HUES64 (cell line): ENCODE data around the gene MEGF6.

Source experiments
- H3K27ac ChIP-seq: 2 replicates; pipeline ENCODE4 v1.7.0; 2013; ENCODE audit warnings: low read depth, low read length, inconsistent platforms
- H3K27me3 ChIP-seq: 2 replicates; pipeline ENCODE4 v1.6.1; 2013; ENCODE audit warnings: mild to moderate bottlenecking, low read length; ENCODE audit not compliant: insufficient read depth
- H3K36me3 ChIP-seq: 2 replicates; pipeline ENCODE4 v1.6.1; 2013; ENCODE audit warnings: mild to moderate bottlenecking, low read length; ENCODE audit not compliant: insufficient read depth
- H3K4me1 ChIP-seq: 2 replicates; pipeline ENCODE4 v1.6.1; 2013; ENCODE audit warnings: mild to moderate bottlenecking, low read length, moderate library complexity; ENCODE audit not compliant: insufficient read depth
- H3K4me3 ChIP-seq: 2 replicates; pipeline ENCODE4 v1.5.1; 2013; ENCODE audit warnings: mild to moderate bottlenecking, low read length, moderate library complexity
- H3K9ac ChIP-seq: 2 replicates; pipeline ENCODE4 v1.6.1; 2013; ENCODE audit warnings: mild to moderate bottlenecking, low read depth, low read length
- H3K9me3 ChIP-seq: 2 replicates; pipeline ENCODE4 v1.6.1; 2013; ENCODE audit warnings: low read depth, low read length; ENCODE audit not compliant: insufficient read depth
- WGBS: fragments of 150-250, 120-280 bp; methylation state at CpG from one replicate; pipeline ENCODE4 v1.1.7; 2013; ENCODE audit warnings: missing lambda C conversion rate; 5-methylcytosine and 5-hydroxymethylcytosine counted together

Gene MEGF6

DNA sequence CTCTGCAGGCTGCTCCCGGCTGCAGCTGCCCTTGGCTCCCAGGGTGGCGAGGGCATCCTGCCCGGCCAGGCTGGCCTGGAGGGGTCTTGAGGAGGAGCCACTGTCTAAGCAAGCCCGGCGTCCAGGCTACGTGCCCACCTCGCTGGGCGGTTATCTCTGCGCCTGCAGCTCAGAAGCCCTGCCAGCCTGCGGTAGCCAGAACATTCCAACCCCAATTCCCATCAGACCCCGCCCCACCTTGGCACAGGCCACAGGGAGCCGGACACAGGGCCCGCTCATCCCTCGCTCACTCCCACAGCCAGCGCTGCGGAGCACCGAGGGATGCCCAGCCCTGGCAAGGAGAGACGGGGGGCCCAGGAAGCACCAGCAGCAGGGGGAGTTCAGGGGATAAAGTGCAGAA is 53.9 kb downstream of the MEGF6 start:
- Histone ChIP-seq H3K27me3 (no peaks in the 10 kb centered on the region), H3K9ac (no peak overlapping the region), H3K36me3 (no peaks in the 10 kb centered on the region), H3K9me3 (no peaks in the 10 kb centered on the region), H3K4me1 (no peaks in the 10 kb centered on the region), H3K4me3 (no peak overlapping the region), H3K27ac (no peak overlapping the region)
- WGBS: 94% methylated on average over 18 of the region's 18 CpGs

DNA sequence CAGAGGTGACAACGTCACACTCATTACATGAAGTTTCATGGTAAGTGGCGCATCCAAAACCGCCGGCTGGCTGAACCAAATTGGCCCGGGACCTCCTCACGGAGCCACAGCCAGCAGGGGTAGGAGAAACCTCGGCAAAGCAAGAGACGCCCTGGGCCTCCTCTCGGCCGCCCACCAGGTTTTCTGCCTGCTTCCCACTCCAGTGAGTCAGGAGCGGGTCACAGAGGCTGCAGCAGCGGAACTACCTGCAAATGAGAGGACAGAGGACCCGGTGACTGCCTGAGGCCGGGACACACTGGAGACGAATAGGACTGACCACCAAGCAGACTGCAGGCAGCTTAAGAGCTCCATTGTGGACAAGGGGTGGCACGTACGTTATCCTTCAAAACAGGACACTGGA is 55.0 kb downstream of the MEGF6 start:
- H3K36me3 ChIP-seq: no peaks in the 10 kb centered on the region
- H3K4me3 ChIP-seq: no peak overlapping the region
- no peaks in the 10 kb centered on the region for H3K9me3 ChIP-seq
- no peaks in the 10 kb centered on the region for H3K4me1 ChIP-seq
- H3K9ac ChIP-seq: no peak overlapping the region
- H3K27me3 ChIP-seq: no peaks in the 10 kb centered on the region
- 92% methylated on average over 17 of the region's 17 CpGs for WGBS
- H3K27ac ChIP-seq: no peak overlapping the region

DNA sequence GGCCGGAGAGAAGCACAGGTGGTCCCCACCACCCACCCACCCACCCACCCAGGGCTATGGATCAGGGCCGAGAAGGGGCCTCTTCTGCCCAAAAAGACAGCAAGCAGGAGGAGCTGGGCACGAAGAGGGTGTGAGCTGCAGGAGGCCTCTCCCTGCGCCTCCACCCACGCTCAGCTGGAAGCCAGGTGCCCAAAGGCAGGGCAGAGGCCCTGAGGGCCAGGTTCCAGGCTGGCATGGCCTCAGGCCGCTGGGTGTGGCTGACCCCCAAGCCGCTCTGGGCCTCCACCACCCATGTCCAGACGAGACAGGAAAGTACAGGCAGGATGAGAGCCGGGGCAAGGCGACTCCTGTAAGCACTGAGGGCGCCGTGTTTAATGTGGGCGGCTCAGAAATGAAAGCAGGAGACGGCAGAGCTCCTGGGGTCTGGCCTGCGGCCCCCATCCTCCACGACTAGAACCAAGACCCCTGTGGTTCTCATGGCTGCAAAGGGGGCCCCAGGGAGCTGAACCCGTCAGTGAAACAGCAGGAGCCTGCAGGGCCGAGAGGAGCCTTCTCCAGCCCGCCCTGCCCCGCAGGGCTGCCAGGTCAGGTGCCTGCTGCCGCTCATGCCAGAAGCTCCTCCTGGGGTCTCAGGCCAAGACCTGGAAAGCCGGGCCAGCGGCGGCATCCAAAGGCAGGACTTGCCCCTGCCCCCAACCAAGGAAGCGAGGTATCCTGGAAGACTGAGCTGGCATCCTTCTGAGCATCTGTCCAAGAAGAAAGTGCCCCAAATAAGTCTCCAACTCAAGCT is 56.0 kb downstream of the MEGF6 start:
- 92% methylated on average over 25 of the region's 25 CpGs for WGBS
- Histone ChIP-seq H3K27me3 (no peaks in the 10 kb centered on the region), H3K36me3 (no peaks in the 10 kb centered on the region), H3K9ac (no peak overlapping the region), H3K4me1 (no peaks in the 10 kb centered on the region), H3K4me3 (no peak overlapping the region), H3K9me3 (no peaks in the 10 kb centered on the region), H3K27ac (no peak overlapping the region)

DNA sequence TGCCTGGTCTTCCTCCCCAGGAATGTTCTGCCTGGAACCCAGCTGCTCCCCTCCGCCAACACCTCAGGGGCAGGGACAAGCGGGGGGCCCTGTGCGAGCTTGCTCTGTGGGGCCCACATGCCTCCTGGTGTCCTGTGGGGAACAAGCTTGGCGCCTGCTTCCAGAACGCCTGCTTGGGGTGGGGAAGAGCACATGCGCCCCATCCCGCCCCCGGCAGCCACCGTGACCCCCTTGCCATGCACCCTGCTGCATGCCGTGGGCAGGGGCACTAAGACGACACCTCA is 57.4 kb downstream of the MEGF6 start:
- H3K9me3 ChIP-seq: no peaks in the 10 kb centered on the region
- no peaks in the 10 kb centered on the region for H3K36me3 ChIP-seq
- H3K27ac ChIP-seq: no peak overlapping the region
- no peak overlapping the region for H3K9ac ChIP-seq
- WGBS: 94% methylated on average over 11 of the region's 11 CpGs
- H3K4me3 ChIP-seq: no peak overlapping the region
- H3K4me1 ChIP-seq: no peaks in the 10 kb centered on the region
- no peaks in the 10 kb centered on the region for H3K27me3 ChIP-seq

DNA sequence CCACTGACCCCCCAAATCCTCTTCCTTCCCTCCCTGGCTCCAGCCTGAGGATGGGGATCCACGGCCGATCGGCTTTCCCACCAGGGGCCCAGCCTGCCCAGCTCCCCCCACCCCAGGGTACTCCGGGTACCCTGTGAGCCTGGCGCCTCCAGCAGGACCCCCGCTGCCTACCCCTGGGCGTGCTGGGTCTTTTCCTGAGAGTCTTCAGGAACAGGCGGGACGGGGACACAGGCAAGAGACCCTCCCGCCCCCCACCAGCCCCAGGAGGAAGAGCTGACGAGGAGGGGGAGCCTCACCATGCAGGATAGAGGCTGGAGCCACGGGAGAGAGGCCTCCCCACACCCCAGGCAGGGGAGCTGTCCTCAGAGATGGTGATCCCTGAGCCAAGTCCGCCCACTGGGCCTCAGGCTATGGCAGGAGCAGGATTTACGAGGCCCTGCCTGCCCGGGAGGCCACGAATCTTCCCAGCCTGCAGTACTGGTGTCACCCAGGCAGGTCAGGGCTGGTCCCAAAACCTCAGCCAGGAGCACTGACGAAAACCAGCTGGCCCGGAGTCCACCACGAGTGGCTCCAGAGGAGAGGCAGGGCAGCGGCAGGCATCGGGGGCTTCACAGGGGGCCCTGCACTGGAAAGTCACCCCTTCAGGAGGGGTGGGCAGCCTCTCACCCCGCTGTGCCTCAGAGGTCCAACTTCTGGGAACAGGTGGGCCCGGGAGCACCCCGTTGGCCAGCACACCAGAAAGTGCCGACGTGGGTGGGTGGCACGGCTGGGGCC is 58.0 kb downstream of the MEGF6 start:
- WGBS: 92% methylated on average over 27 of the region's 27 CpGs
- no peak overlapping the region for H3K4me3 ChIP-seq
- H3K9me3 ChIP-seq: no peaks in the 10 kb centered on the region
- H3K36me3 ChIP-seq: no peaks in the 10 kb centered on the region
- H3K9ac ChIP-seq: no peak overlapping the region
- no peak overlapping the region for H3K27ac ChIP-seq
- H3K4me1 ChIP-seq: no peaks in the 10 kb centered on the region
- H3K27me3 ChIP-seq: no peaks in the 10 kb centered on the region

DNA sequence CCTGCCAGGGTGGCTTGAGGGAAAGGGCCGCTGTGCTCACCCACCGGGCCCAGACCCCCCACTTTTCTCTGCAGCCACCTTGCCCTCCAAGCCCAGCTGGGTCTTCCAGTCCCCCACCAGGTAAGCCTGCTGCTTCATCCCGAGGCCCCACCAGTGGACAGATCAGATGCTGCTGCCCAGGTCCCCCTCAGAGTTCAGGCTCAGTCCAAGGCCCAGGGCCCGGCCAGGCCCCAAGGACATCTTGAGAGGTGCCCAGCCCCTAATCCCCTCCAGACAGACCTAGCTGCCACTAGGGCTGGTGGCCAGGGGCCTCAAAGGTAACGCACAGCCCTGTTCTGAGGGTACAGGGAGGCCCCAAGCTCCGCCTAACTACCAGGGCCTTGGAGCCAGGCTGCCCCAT is 58.6 kb downstream of the MEGF6 start:
- no peaks in the 10 kb centered on the region for H3K9me3 ChIP-seq
- no peak overlapping the region for H3K27ac ChIP-seq
- WGBS: 96% methylated on average over 6 of the region's 6 CpGs
- no peak overlapping the region for H3K4me3 ChIP-seq
- H3K27me3 ChIP-seq: no peaks in the 10 kb centered on the region
- H3K4me1 ChIP-seq: no peaks in the 10 kb centered on the region
- H3K9ac ChIP-seq: no peak overlapping the region
- H3K36me3 ChIP-seq: no peaks in the 10 kb centered on the region

DNA sequence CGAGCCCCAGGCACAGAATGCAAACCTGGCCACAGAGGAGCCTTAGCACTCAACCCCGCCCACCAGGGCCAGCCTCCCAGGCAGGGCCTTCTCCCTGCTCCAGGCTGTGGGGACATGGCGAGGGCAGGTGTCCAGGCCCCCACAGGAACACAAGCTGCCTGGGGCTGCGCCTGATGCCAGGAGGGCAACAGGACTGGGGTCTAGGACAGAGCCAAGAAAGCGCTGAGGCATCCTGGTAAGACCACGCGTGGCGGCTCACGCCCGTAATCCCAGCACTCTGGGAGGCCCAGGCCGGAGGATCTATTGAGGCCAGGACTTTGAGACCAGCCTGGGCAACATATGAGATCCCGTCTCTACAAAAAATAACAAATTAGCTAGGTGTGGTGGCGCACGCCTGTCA is 59.1 kb downstream of the MEGF6 start:
- Histone ChIP-seq H3K9ac (no peak overlapping the region; the same call in 1 of the 2 replicates), H3K27ac (no peak overlapping the region), H3K4me1 (no peaks in the 10 kb centered on the region), H3K27me3 (no peaks in the 10 kb centered on the region), H3K4me3 (no peak overlapping the region), H3K9me3 (no peaks in the 10 kb centered on the region), H3K36me3 (no peaks in the 10 kb centered on the region)
- WGBS: 95% methylated on average over 14 of the region's 14 CpGs

DNA sequence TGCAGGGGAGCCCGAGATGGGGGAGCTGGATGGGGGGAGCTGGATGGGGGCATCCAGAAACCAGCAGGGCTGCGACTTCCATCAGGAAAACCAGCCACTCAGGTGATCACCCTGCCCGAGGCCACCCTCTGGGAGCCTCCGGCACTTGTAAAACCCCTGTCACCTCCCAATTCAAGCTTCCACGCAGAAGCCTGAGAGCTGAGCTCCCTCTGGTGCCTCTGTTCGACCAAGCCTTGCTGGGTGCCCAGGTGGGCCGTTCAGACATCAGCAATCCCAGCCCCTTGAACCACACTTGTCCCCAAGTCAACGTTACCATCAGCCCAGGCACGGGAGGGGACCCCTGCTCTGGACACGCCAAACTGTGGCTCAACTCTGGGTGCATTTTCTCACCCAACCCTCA is 59.6 kb downstream of the MEGF6 start:
- no peak overlapping the region for H3K9ac ChIP-seq
- no peak overlapping the region for H3K4me3 ChIP-seq
- no peaks in the 10 kb centered on the region for H3K4me1 ChIP-seq
- WGBS: 86% methylated on average over 10 of the region's 10 CpGs
- H3K27ac ChIP-seq: no peak overlapping the region
- no peaks in the 10 kb centered on the region for H3K27me3 ChIP-seq
- H3K9me3 ChIP-seq: no peaks in the 10 kb centered on the region
- no peaks in the 10 kb centered on the region for H3K36me3 ChIP-seq

DNA sequence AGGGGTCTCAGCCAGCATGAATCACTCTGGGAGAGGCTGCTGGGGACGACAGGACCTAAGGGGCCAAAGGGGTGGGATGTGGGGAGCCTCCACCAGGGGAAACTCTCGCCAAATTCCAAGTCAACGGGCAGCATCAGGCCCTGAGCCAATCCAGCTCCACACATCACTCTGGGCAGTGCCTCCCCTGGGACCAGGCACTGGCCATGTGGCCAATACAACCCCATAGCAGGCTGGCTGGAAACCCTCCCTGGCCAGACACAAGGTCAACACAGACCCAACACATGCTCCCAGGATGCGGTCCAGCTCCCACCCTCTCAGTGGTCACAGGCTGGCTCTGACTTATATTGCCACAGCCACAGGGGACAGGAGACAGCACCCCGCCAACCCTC is 60.0 kb downstream of the MEGF6 start:
- Histone ChIP-seq H3K4me3 (no peak overlapping the region), H3K27me3 (no peaks in the 10 kb centered on the region), H3K9me3 (no peaks in the 10 kb centered on the region), H3K9ac (no peak overlapping the region), H3K36me3 (no peaks in the 10 kb centered on the region), H3K27ac (no peak overlapping the region), H3K4me1 (no peaks in the 10 kb centered on the region)
- 88% methylated on average over 5 of the region's 5 CpGs for WGBS

DNA sequence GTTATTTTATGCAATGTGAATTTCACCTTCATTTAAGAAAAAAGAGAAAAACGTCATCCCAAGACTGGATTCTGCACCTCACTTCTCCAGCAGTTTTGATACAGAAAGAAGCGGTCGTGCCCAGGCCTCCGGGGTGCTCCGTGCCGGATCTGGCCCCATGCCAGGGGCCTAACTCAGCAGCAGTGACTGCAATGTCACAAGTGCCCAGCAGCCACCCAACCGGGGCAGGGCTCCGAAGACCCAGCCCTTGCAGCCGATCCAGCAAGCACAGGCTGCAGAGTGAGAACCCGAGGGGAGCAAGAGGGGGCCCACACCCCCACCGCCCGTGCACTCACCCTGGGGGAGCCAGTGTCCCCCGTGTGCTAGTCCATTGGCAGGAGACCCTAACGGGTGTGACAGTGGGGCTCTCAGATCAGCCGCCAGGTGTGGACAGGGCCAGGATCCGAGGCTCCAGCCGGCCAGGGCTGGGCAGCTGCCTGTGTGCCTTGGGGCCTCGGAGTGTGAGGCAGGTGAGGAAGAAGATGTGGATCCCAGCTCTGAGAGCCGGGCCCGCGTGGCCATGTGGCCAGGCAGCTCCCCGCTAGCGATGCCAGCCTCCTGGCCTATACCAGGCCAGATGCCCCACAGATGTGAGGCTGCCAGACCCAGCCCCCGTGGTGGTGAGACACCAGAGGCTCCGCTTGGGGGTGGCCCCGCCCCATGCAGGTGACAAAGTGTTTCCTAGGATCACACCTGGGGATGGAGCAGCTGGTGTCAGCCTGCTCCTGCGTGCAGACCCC is 60.6 kb downstream of the MEGF6 start:
- Histone ChIP-seq H3K4me1 (no peaks in the 10 kb centered on the region), H3K27ac (no peak overlapping the region), H3K9me3 (no peaks in the 10 kb centered on the region), H3K27me3 (no peaks in the 10 kb centered on the region), H3K36me3 (no peaks in the 10 kb centered on the region), H3K4me3 (no peak overlapping the region), H3K9ac (no peak overlapping the region; the same call in 1 of the 2 replicates)
- 92% methylated on average over 27 of the region's 27 CpGs for WGBS

DNA sequence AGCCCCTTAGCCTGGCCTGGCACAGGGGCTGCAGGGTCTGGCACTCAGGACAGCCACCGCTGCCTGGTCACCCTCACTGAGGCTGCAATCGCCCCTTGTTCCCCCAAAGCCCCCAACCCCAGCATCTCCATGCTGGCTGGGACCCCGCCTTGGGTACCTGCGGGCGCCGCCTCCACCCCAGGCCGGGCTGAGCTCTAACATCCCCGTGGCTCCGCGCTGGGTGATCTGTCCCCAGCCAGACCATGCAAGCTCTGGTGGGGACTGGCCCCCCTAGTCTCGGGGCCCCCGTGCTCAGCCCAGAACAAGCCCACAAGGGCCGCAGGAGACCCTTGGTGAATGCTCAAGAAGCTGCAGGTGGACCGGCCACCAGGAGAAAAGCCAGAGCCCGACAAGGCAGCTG is 62.4 kb downstream of the MEGF6 start:
- H3K9me3 ChIP-seq: no peaks in the 10 kb centered on the region
- H3K27me3 ChIP-seq: no peaks in the 10 kb centered on the region
- H3K4me3 ChIP-seq: no peak overlapping the region
- WGBS: 92% methylated on average over 15 of the region's 15 CpGs
- H3K9ac ChIP-seq: no peak overlapping the region
- H3K36me3 ChIP-seq: no peaks in the 10 kb centered on the region
- H3K27ac ChIP-seq: no peak overlapping the region
- H3K4me1 ChIP-seq: no peaks in the 10 kb centered on the region
